Activated CD4-positive, alpha-beta T cell treated with anti-CD3 and anti-CD28 coated beads, Interleukin-2, amount 50 U/mL, for 48 hours (primary cell): ENCODE data around the gene NFATC1.

Experiments
- DNase-seq, 2 experiments: peaks; one replicate each; pipeline ENCODE4 v3.0.0-alpha.2; 2020

The NFATC1 gene

DNA sequence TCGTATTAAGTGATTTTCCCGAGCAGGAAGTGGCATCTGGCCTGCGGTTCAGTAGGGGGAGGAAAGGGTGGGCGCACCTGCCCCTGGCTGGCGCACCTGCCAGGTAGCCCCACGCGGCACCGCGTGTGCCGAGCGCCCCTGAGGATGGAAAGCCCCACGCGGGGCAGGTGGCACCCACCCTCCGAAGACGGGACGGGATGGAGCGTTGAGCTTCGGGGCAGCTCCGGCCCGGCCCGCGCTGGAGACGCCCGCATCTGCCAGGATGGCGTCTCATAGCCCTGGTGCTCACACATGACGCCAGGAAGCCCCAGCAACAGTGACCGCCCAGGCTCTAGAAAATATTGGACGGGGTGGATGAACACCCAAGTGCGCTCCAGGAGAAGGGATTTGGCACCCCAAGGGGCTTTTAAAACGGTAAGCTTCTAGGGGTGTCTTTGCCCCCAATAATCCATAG is 2.5 kb upstream of the NFATC1 start:
- DNase-seq = peak in 1 of 2 experiments; percentile 38

DNA sequence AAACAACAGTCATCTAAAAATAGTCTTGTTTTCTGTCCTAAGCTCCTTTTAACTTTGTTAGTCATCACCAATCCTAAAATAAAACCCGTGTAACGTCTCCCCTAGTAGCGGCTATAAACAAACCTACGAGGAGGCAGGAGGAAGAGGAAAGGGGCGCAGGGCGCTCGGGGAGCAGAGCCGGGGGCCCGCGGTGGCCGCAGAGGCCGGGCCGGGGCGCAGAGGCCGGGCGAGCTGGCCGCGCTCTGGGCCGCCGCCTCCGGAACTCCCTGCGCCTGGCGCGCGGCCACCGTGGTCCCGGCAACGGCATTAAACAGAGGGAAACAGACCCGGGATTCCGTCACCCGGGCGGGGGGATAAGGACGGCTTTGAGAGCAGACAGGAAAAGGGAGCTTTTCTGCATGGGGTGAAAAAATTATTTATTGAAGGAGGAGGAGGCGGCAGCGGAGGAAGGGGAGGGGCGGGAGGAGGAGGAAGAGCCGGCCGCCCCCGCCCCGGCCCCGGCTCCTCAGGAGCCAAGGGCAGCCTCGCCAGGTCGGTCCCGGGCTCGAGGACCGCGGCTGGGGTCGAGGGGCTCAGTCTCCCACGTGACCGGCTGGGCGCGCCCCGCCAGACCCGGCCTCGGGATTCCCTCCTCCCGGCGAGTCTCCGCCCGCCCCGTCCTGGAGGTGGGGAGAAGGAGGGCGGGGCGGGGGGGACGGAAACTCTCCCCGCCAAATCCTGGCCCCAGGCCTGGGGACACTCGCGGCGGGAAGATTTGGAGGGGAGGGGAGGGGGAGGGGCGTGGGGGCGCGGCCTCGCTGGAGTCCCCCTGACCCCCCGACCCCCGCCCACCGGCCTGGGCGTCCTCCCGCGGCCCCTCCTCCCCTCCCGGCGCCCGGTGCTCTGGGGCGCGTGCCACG is 1.8 kb upstream of the NFATC1 start:
- peak; percentile 54 to 62 for DNase-seq

DNA sequence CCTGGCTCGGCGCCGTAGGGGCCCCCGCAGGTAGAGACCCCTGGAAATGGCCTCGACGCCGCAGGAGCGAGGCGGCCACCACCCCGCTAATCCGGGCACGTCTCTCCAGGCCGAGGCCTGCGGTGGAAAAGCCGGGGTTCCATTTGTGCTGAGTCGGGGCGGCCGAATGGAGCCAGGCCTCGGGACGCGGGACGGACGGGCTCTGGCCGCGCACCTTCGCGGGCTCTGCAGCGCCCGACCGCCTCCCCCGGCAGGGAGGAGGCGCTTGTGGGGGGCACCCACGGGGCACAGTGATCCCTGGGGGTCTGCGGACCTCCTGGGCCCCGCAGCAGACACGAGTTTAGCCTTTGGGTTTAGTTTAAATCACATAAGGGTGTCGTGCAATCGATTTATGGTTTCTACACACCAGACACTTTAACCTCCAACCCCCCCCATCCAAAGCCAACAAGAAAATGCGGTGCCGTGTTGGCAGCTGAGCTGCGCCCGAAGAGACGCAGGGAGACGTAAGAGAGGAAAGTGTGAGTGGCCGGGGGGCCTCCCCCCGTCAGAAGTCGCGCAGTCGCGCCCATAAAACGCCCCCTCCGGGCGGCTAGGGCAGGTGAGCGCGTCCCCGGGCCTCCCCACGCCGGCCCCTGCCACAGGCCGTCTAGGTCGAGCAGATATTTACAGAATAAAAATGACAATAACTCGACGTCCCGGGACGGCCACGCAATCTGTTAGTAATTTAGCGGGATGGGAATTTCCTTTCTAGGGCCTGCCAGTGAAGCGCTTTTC is 1.0 kb upstream of the NFATC1 start:
- DNase-seq = peak; percentile 77 to 83

DNA sequence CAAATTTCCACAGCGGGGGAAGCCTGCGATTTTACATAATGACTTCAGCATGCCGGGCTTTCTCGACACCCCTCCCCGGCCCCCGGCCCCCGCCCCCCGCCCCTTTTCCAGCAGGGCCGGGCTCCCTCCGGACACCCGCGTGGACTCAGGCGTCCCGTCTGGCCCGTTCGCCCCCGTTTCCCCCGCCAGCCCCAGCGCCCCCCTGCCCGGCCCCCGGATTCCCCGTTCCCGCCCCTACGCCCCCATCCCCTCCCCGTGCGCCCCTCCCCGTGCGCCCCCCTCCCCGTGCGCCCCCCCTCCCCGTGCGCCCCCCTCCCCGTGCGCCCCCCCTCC is 456 bp upstream of the NFATC1 start:
- DNase-seq = no peak

DNA sequence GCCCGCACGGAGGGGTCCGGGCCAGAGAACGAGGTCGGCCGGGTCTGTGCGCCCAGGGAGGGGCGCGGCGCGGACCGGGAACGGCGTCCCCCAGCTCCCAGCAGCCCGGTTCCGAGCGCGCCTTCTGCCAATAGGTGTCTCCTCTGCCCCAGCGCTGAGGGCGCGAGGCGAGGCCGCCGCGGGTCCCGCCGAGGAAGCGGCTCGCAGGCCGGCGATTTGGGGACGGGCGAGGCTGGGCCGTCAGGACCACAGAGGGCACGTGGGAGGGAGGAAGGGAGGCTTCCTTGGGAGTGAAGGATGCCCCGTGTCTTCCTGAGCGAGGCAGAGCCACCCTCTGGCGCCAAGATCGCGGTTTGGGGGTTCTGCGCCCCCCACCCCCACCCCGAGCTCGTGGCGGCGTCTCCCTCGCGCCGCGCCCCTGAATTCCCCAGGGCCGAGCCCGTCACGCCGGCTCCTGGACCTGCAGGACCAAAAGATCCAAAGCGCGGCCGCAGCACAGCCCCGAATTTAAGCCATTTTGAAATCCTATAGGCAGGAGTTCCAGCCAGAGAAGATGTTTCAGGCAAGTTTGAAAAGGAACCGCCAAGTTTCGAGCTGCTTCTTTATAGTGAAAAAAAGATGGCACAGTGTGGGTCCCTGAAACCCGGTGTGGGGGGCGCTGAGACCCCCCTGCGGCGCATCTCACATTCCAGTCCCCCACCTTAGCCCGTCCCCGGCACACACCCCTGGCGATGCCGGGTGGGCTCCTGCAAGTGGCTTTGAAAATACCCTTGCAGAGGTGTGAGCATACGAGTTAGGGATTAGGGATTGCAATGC is 909 bp downstream of the NFATC1 start:
- DNase-seq = peak; percentile 51 to 55

DNA sequence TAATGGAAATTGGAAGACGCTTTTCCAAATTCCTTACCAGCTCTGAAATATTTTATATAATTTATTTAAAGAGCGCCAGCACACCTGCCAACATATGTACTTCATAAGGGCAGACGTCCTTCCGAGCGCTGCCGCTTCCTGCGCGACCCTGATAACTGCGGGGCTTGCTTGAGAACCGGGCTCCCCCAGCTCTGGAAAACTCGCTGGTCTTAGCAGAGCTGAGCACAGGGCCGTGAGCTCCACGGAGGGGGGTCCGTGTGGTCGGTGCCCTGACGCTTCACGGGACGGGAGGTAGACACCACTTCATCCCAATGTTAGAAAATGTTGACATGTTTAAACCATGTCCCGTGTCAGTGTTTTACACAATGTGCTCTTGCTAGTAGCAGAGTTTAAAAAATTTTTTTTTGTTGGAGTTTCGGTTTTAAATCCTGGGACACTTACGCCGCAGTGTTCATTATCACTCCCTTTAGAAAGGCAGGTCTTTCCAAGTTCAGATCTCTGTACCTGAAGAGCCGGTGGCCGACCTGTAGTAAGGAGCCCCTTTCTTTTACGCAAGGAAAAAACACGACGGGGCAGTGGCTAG is 1.6 kb downstream of the NFATC1 start:
- DNase-seq = no peak

DNA sequence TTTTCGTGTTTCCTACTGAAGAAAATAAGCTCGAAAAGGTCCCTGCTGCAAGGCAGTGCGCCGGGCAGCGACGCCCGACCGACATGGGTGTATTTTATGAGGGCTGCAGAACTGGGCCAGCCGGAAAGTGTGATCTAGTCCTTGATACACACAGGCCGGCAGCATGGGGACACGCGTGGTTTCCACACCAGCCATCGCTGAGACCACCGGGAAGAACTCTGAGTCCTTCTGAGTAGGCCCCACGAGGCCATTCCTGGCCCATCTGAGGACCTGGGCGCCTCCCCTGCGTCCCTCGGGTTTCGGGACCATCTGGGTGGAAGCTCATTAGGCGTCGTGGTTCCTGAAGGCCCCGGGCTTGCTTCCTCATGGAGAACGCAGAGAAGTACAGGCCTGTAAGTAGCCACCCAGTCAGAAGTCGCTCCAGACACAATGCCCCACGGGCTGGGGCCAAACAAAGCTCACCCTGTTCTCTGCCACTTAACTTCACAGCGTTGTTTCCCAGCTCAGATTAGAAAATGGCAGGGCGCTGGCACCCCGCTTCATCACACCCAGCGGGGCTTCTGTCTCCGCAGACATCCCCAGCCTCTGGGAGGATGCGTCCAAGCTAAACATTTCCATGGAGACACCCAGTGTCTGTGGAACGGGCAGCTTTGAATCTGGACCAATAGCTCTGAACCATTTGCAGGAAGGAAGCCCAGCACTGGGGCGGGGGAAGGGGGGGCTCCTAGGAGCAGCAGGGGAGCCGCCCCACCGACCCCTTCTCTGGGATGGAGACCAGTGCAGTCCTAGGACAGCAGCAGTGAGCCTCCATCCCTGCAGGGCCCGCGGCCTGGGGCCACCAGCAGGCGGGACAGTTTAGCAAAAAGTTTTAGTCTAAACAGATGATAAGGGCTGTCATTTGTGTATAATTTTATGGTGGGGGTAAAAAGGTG is 2.4 kb downstream of the NFATC1 start:
- DNase-seq = no peak

DNA sequence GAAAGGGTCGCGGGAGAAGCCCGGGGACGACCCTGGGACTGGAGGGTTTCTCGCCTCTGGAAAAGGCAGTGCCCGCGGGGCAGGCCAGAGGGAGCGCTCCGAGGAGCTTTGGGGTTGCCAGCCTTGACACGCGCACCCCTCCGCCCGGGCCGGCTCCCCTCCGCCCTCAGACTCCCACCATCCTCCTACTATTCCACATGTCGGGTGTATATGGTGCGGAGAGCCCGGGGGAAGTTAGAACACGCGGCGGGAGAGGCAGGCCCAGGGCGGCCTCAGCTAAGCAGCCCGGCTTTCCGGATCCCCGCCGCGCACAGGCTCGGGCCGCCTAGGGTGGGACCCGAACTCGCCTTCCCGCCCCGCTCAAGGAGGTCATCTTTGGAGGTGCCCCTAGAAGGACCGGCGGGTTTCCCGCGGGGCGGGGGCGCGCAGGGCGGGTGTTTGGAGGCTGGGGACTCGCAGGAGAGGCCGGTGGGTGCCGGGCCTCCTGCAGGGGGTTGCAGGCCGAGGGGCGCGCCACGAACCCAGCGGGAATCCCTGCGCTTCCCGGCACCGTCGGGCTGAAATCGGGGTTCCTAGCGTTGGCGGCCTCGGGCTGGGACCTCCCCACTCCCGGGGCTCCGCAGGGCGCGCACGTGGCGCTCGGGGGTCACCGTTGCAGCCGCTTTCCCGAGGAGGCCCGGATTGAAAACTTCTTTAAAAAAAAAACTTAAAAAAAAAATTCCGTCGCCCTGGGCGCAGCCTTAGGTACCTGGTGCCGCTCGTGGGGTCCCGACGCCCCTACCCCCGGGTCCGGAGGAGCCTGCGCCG is 3.7 kb downstream of the NFATC1 start:
- peak; percentile 40 to 47 for DNase-seq

DNA sequence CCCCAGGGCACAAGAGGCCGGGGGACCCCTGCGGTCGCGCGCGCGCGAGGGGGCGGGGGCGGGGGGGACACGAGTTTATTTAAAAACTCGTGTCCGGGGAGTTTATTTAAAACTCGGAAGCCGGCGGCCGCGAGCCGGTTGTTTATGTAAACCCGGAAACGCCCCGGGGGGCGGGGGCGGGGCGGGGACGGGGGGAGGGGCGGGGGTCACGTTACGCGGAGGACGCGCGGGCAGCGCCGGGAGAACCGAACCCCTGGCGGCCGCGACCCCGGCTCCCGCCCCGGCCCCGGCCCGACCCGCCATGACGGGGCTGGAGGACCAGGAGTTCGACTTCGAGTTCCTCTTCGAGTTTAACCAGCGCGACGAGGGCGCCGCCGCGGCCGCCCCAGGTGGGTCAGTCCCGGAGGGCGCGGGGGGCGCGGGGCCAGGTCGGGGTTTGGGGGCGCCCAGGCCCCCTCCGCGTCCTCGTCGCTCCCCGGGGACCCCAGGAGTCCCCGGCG is 4.4 kb downstream of the NFATC1 start:
- DNase-seq = peak; percentile 68 to 74

DNA sequence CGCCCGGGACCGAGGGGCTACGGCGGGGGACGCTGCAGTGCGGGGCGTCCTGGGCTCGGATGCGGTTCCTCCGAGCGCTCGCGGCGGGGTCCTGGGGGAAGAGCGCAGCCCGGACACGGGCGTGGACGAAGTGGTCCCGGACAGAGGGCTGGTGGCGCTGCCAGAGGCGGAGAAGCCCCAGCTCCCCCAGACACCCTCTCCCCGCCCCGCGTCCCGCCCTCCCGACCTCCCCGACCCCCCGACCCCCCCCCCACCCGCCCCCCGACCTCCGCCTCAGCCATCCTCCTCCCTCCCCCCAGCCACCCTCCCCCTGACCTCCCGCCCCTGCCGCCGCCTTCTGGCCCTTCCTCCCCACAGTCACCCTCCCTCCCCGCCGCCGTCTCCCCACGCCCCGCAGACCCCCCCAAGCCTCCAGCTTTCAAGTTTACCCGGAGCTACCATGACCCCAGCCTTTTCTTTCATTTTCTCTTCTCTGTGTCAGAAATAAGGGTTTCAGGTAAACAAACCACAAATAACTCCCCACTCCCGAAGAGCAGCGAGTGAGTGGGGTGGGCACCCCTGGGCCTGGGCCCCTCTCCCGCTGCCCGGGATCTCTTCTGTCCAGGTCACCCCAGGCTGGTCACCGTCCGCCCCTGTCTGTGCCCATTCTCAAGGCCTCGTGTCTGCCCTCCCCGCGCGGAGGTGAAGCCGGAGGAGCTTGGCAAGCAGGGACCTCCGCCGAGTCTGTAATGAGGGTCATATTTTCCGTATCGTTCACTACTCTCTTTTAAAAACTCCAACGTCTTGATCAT is 5.1 kb downstream of the NFATC1 start:
- DNase-seq = peak; percentile 49 to 63

DNA sequence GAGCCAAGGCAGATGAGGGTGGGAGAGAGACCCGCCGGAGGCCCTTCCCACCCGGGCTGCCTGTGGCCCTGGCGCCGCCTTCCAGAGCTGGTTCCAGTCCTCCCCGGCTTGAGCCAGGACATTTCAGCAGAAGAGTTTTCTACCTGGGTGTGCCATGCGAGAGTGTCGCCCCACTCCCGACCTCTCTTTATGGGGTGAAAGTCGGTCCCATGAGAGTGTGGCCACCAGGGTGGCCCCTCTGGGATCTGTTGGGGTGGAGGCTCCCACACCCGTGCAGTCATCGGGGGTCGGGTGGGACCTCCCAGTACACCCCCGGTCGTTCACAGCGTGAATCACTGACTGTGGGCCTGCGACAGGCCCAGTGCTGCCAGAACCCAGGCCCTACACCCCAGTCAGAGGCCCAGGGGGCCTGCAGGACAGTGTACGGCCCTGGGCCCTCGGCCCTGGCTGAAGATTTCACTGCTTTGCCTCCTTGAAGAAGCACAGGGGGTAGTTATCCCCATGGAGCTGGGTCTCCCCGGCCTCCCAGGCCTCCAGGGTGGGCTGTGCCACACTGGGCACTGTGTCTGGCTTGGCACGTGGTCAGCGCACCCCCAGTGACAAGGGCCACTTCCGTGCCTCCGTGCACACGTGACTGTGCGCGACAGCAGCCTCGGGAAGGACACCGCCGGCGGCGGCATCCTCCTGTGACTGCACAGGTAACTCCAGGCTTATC is 5.9 kb downstream of the NFATC1 start:
- peak in 1 of 2 experiments; percentile 31 for DNase-seq

DNA sequence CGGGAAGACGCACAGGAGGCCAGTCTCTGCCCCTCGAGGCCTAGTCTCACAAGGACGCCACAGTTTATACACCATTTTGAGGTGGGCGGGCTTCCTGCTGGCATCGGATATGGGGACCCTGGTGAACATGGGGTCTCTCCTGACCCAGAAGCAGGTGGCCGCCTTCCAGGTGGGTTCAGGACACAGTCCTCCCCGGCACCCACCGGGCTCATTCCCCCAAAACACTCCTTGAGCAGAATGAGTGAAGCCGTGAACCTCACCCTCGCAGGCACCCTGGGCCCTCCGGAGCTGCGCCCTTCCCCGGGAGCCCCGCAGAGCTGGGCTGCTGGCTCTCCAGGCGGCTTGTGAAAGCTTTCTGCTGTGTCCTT is 6.5 kb downstream of the NFATC1 start:
- no peak for DNase-seq

DNA sequence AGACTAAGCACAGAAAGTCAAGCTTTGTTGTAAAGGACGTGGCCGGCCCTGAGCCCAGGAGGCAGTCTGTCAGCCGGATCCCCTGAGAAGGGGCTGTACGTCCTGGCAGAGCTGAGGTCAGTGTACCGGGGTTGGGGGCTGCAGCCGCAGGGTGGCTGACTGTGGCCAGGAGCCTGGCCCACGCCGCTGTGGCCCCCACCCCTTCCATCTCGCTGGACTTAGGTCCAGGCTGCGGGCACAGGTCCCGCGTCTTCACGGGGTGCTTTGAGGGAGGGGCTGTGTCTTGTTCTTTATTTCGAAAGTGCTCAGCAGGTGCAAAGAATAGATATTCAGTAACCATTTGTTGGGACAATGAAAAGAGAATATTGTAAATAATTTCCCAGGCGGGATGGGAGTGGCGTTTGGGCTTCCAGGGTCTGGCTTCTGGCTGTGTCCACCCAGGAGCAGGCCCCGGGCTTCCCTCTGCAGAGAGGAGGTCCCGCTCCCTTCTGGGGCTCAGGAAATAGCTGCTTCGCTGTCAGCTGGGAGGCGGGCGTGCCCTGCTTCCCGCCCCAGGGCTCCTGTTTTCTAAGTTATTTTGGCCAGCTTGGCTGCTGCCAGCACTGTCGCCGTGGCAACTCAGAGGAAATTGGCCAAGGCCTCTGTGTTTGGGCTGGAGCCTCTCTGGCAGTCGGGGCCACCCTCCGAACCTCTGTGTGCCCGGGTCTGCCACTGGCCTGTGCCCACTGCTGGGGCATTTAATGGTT is 7.4 kb downstream of the NFATC1 start:
- DNase-seq = peak; percentile 22 to 32

DNA sequence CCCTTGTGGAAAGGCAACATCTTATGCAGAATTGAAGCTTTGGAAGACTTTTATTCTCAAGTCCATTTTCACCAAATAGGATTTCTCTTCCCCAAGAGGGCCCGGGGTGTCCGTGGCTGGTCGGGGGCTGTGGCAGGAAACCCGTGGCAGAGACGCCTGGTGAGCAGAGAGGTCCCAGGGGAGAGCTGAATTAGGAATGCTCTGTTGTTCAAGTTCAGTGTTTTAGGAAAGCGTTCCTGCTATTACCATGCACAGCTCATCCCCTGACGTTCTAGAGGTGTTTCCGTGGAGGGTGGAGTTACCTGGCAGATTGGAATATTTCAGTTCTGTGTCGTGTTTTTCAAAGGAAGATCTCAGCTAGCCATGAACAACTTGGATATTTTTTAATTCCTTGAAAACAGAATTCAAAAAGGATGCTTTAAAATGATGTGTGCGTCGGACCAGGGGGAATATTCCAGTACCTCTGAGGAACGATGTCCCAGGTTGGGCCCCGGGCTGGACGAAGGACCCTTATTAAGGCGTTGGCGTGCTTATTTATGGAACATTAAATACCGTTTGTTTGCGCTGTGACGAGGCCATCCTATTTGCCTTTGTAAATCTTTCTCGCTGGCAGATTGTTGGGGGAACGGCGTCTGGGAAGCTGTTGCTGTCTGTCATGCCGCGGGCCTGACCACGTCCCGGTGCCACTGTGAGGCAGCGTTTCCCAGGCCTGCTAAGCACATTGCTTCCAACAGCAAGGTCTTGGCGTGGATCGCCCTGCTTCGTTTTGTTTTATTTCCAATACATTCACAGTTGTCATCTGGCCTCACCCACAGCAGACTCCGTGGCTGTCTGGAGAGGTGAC is 8.2 kb downstream of the NFATC1 start:
- no peak for DNase-seq

DNA sequence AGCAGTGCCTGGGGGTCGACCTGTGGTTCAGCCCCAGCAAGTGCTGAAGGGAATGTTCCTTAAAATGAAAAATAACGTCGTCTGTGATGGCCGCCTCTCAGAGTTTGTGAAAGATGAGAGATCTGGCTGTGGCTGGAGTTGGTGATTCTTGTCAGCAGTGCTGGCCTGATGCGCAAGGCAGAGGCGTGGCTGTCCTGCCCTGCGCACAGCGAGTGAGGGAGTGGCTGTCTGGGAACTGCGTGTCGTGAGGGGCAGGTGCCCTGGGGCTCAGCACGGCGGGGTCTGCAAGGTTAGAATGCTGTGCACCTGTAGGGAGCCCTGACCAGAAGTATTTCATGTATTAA is 8.8 kb downstream of the NFATC1 start:
- peak; percentile 47 to 56 for DNase-seq

DNA sequence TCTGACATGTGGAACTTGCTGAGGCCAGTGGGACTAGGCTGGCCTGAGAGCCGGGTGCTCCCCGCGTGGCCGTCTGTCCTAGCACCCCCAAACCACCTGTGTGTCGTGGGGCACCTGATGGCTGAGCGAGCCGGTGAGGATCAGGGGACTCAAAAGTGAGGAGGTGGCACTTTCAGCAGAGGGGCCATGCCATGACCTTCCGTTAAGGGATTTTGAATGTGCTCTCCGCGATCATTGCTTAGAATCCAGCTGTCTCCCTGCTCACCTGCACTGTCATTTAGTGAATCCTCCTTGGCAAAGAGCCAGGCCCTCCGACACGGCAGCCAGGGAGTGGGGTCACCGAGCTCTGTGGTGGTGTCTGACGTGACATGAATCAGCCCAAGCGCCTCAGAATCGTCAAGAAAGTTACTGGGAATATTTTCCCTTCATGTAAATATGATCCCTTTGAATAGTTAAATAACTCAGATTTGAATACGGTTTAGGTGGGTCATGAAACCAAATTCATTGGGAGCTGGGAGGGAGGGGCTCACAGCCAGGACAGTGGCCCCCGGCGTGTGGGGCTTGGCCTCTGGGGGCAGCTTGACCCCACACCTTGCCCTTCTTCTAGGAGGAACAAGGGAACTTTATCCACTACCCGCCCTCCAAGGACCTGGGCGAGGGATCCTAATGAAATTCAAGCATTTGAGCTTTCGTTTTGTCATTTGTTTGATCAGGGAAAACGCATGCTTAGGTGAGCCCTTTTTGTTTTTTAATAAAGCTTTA is 9.5 kb downstream of the NFATC1 start:
- peak; percentile 84 to 90 for DNase-seq
